HG03439 (cell line): ENCODE results near the gene UBTD1.
A peak's percentile ranks its signal among the peaks of the same experiment; 100 is the strongest.
"Not testable (repeated sequence)": the region's sequence is repeated elsewhere in the genome, so short reads cannot be mapped to it uniquely, and the experiment has no call there.

Source experiments
- ATAC-seq: cut with Tn5 transposase; IDR thresholded peaks from one replicate; pipeline ENCODE4 v1.9.1; 2021; ENCODE audit warnings: mild to moderate bottlenecking, moderate library complexity; ENCODE audit not compliant: unreplicated experiment

UBTD1 gene, protein sequence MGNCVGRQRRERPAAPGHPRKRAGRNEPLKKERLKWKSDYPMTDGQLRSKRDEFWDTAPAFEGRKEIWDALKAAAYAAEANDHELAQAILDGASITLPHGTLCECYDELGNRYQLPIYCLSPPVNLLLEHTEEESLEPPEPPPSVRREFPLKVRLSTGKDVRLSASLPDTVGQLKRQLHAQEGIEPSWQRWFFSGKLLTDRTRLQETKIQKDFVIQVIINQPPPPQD

GRCh38 chr10:97498841-97499560 lies at the start of gene UBTD1:
UBTD1 (plus strand) TSS chr10:97498924; CDS start chr10:97499204, 280 bp downstream.
- peak; percentile 6 for ATAC-seq

DNA sequence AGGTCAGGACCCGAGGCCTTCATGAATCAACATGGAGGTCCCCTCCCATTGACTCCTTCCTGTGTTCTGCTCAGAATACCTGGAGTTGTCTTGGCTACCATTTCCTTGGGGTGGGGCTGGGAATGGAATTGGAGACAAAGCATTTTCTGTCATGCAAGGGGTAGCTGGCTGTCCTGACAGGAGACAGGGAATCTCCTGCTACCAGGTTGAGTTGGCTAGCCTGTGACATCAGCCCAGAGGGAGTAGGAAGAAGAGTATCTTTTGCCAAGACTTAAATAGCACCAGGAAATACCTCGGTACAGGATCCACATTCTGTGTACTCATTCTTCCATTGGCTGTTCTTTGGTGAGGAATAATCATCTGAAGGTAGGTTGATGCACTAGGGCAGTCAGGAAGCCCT lies 47.9 kb upstream of the UBTD1 start:
- no peak for ATAC-seq

DNA sequence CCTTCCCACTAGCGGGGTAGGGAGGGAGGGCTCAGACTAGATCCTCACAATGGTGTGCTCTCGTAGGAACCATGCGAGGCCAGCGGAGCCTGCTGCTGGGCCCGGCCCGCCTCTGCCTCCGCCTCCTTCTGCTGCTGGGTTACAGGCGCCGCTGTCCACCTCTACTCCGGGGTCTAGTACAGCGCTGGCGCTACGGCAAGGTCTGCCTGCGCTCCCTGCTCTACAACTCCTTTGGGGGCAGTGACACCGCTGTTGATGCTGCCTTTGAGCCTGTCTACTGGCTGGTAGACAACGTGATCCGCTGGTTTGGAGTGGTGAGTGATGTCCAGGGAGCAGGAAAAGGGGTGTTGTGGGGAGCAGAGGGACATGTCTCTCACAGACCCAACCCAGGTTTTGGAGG lies 47.1 kb upstream of the UBTD1 start:
- no peak for ATAC-seq

DNA sequence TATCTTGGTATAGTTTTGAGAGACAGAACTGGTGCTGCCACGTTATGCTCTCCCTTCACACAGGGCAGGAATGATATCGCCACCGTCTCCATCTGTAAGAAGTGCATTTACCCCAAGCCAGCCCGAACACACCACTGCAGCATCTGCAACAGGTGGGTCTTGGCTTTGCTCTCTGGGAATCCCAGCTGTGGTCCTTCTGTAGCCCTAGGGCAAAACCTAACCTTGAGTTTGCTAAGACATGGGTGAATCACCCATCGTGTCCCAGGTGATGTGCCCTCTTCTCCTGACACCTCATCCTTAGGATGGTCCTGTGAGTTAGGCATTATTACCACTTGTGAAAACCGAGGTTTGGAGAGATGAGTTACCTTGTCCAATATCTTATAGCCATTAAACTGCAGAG lies 46.4 kb upstream of the UBTD1 start:
- ATAC-seq: no peak

GRCh38 chr10:97454330-97455036 lies 44.2 kb upstream of the UBTD1 start:
- no peak for ATAC-seq

GRCh38 chr10:97456034-97456685 lies 42.6 kb upstream of the UBTD1 start:
- no peak for ATAC-seq

GRCh38 chr10:97456686-97457065 lies 42.0 kb upstream of the UBTD1 start:
- no peak for ATAC-seq

GRCh38 chr10:97459111-97459510 lies 39.6 kb upstream of the UBTD1 start:
- ATAC-seq: no peak

GRCh38 chr10:97459933-97460332 lies 38.8 kb upstream of the UBTD1 start:
- ATAC-seq: no peak

DNA sequence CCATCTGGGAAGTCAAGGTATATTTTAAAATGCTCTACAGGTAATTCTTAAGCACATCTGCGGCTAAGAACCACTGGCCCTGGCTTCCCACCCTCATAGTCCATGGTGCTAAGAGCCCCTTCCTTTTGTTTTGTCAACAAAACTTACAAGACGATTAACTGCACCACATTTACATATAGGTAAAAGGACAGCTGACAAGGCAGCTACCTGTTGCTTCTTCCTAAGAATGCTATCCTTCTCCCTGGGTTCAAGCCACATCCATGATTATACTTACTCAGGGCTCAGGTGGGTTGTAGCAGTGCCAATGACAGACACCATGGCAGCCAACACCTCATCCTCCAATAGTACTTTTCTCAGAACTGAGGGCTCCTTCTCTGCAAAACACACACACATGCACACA lies 36.4 kb upstream of the UBTD1 start:
- no peak for ATAC-seq

DNA sequence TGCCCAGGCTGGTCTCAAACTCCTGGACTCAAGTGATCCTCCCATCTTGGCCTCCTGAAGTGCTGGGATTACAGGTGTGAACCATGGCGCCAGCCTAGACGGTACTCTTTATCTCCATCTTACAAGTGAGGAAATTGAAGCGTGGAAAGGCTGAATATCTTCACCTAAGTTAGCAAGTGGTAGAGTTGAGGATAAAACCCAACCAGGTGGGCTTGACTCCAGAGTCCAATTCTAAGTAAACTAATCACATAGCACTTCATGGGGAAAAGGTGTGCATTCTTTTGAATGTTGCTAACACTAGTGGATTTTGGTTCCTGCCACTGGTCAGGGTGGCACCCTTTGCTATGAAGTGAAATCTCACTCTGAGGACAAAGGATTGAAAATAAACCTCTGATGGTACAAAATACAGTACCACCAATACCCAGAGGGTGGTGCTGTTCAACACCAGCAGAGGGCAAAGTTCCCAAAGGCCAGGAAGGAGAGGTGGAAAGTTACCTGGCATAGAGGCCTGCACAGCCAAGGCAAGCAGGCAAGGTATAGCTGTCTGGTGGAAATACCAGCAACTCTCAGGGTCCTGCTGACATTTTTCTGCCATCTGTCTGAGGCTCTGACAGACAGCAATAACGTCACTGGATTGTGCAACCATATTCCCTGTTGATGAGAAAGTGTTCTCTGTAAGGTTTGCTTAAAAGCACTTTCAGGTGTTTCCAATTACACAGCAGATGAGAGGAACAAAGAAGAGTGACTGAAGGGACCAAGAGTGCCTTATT lies 35.2 kb upstream of the UBTD1 start:
- no peak for ATAC-seq

DNA sequence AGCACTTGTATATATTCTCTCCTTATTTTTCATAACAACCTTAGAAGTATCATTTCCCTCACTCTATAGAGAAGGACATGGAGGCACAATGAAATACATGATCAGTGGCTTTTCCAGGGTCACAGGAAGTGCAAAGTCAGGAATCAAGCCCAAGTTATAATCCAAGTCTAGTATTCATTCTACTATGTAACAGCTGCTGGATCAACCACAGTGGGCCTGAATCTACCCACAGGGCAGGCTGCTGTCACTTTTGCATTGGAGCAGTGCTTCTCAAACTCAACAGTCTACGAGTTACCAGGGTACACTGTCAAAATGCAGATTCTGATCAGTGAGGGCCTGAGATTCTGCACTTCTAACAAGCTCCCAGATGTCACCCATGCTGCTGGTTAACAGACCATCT lies 34.5 kb upstream of the UBTD1 start:
- ATAC-seq: no peak

- no peak for ATAC-seq
Measured at GRCh38 chr10:97465982-97466381, 32.7 kb upstream of the UBTD1 start.

DNA sequence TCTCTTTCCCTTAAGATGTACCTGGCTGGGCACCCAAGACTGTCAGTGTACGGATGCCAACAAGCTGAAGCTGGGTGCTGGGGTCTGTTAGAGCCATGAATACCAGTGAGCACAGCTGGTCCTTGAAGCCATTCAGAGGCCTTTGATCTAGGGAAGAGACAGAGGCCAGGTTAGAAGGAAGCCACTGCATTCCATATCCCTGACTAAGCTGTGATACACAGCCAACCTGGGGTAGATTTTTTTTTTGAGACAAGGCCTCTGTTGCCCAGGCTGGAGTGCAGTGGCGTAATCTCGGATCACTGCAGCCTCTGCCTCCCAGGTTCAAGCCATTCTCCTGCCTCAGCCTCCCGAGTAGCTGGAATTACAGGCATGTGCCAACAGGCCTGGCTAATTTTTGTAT lies 32.0 kb upstream of the UBTD1 start:
- ATAC-seq: no peak

DNA sequence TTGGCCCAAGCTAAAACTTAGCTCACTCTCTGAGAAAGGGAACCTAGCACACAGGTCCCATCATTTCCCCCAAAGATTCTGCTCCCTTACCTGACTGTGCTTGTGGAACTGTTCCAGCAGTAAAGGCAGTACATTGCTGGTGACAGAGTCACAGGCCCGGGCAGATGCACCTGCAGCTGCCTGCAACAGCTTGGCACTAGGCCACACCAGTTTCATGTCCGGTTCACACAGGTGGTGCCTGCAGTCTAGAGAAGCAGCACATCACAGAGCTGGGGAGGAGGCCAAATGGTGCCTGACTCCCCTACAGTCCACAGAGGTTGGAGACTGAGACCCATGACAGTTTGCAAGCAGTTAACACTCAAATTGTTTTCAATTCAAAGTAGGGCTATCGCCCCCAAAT lies 30.6 kb upstream of the UBTD1 start:
- peak; percentile 59 for ATAC-seq

DNA sequence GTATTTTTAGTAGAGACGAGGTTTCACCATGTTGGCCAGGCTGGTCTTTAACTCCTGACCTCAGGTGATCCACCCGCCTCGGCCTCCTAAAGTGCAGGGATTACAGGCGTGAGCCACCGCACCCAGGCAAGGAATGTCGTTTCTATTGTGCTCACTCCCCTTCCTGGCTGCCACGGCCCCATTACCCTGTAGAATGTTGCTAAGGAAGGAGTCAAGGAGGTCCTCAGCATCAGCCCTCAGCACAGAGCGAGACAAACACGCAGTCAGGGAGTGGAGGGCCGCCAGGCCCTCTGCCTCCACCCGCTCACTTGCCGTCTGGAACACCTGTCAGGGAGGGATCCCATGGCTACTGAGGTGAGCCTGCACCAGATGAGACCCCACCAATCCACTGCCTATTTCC lies 29.9 kb upstream of the UBTD1 start:
- not testable (repeated sequence) for ATAC-seq

DNA sequence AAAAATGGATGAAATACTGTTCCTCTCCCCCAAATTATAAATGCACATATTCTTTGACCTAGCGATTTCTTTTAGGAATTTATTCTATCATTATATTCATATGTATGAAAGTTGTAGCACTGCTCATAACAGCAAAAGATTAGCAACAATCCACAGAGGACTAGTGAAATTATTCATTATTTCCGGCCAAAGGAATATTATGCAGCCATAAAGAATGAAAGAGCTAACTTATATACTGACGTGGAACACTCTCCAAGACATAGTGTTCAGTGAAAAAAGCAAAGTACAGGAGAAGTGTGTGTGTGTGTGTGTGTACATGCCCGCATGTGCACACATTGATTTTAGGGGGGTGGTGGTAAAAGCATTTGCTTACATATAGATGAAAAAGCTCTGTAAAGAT lies 23.8 kb upstream of the UBTD1 start:
- ATAC-seq: no peak

- ATAC-seq: no peak
Measured at GRCh38 chr10:97475936-97476594, 22.7 kb upstream of the UBTD1 start.

DNA sequence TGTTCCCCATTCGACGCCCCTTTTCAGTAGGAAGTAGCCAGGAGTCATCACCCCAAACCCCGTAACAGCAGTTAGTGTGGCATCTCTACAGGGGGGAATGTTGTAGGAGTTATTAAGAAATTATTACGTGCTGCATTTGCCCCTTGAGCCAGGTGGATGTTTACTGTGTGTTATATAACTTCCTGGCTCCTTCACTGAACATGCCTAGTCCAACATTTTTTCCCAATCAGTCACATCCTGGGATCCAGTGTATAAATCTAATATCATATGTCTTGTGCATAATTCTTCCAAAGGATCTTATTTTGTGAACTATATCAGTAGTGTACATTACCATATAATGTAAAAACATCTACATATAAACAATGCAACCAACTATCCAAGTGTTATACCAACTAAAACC lies 19.3 kb upstream of the UBTD1 start:
- ATAC-seq: not testable (repeated sequence)

- ATAC-seq: no peak
Measured at GRCh38 chr10:97479939-97480338, 18.8 kb upstream of the UBTD1 start.
